ENCODE results near the gene ZFAND3. TPM values are rescaled to one million over a fixed set of nuclear protein-coding genes. Genes with fewer than 3 reads are reported as not detected.

The ZFAND3 gene
- total RNA-seq, 4 donors from 2014 or later: 37.3 to 70.1 (median 55.2) TPM

DNA sequence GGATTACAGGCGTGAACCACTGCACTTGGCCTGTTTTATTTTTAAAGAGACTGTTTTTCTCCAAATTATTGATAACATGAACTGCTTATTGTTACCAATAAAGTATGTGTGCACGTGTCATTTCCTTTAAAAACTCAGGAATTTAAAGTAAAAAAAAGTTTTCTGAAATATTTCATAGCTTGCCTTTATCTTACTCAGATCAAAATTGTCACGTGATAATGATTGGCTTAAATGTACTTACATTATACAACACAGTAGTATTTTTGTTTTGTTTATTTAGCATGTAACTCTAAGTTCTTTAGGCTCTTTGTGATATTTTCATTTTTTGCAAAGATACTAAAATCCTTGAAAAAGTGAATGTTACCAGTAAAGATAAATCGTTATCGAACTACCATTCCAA is 174.1 kb downstream of the ZFAND3 start:
- no peak overlapping the region for H3K27ac ChIP-seq (replicated peaks in 1 of 4)
- intact Hi-C loops (cut with DNase I): no loop called here
- H3K9me3 ChIP-seq: no peaks in the 10 kb centered on the region
- no peak for DNase-seq (ENCODE audit: extremely low spot score)
- peaks cover 31 to 68% (median 57%) of the 10 kb centered on the region in 4 donors for H3K4me1 ChIP-seq
- no peaks in the 10 kb centered on the region for H3K36me3 ChIP-seq
- WGBS: 94% methylated on average over 5 of the region's 5 CpGs
- TF ChIP-seq, protein P1, sequence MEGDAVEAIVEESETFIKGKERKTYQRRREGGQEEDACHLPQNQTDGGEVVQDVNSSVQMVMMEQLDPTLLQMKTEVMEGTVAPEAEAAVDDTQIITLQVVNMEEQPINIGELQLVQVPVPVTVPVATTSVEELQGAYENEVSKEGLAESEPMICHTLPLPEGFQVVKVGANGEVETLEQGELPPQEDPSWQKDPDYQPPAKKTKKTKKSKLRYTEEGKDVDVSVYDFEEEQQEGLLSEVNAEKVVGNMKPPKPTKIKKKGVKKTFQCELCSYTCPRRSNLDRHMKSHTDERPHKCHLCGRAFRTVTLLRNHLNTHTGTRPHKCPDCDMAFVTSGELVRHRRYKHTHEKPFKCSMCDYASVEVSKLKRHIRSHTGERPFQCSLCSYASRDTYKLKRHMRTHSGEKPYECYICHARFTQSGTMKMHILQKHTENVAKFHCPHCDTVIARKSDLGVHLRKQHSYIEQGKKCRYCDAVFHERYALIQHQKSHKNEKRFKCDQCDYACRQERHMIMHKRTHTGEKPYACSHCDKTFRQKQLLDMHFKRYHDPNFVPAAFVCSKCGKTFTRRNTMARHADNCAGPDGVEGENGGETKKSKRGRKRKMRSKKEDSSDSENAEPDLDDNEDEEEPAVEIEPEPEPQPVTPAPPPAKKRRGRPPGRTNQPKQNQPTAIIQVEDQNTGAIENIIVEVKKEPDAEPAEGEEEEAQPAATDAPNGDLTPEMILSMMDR (IDR thresholded peaks at IDR 0.05): no peak
- TF ChIP-seq POLR2A (IDR thresholded peaks at IDR 0.05; ENCODE audit: low read depth) (no peak), EP300 (IDR thresholded peaks at IDR 0.05) (no peak), POLR2AphosphoS5 (IDR thresholded peaks at IDR 0.05) (no peak)
- H3K4me3 ChIP-seq: no peak overlapping the region
- no peaks in the 10 kb centered on the region for H3K27me3 ChIP-seq

DNA sequence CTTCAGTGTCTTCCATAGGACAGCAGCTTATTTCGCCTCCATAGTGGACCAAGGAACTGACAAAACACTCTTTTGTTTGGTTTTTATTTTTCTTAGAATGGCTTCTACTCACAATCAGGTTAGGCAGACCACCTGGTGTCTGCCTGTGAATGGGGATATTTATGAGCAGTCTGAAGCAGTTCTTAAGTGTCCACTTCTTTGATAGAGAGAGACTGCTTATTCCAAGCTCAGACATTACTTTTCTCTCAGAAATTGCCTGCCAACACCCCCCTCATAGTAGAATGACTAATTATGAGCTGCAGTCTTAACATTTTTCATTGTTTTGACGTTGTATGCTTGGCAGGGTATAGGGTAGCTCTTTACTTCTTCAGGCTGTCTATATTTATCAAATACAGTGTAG is 174.7 kb downstream of the ZFAND3 start:
- H3K4me3 ChIP-seq: no peak overlapping the region
- H3K36me3 ChIP-seq: no peaks in the 10 kb centered on the region
- intact Hi-C loops (cut with DNase I): no loop called here
- no peak for DNase-seq (ENCODE audit: extremely low spot score)
- 50% methylated on average over 2 of the region's 2 CpGs for WGBS
- peaks cover 25 to 62% (median 51%) of the 10 kb centered on the region in 4 donors for H3K4me1 ChIP-seq
- H3K27ac ChIP-seq (replicated peaks in 1 of 4): no peak overlapping the region
- TF ChIP-seq, protein P1 (IDR thresholded peaks at IDR 0.05): no peak
- TF ChIP-seq POLR2A (IDR thresholded peaks at IDR 0.05; ENCODE audit: low read depth) (no peak), POLR2AphosphoS5 (IDR thresholded peaks at IDR 0.05) (no peak), EP300 (IDR thresholded peaks at IDR 0.05) (no peak)
- no peaks in the 10 kb centered on the region for H3K9me3 ChIP-seq
- H3K27me3 ChIP-seq: no peaks in the 10 kb centered on the region

- Histone ChIP-seq H3K9me3 (no peaks in the 10 kb centered on the region), H3K4me1 (peaks cover 0 to 37% (median 26%) of the 10 kb centered on the region in 4 donors), H3K4me3 (no peak overlapping the region), H3K27ac (replicated peaks in 1 of 4) (no peak overlapping the region), H3K36me3 (no peaks in the 10 kb centered on the region), H3K27me3 (no peaks in the 10 kb centered on the region)
- DNase-seq (ENCODE audit: extremely low spot score): no peak
- intact Hi-C loops (cut with DNase I): no loop called here
- TF ChIP-seq, protein P1 (IDR thresholded peaks at IDR 0.05): no peak
- TF ChIP-seq EP300 (IDR thresholded peaks at IDR 0.05): no peak
- TF ChIP-seq POLR2A (IDR thresholded peaks at IDR 0.05; ENCODE audit: low read depth): no peak
- TF ChIP-seq POLR2AphosphoS5 (IDR thresholded peaks at IDR 0.05): no peak
- 93% methylated on average over 2 of the region's 2 CpGs for WGBS
These were observed 178.8 kb downstream of the ZFAND3 start for GRCh38 chr6:37998366-37998765.

- DNase-seq (ENCODE audit: extremely low spot score): no peak
- peaks cover 0 to 15% (median 11%) of the 10 kb centered on the region in 4 donors for H3K4me1 ChIP-seq
- no peak overlapping the region for H3K4me3 ChIP-seq
- WGBS: 59% methylated on average over 1 of the region's 1 CpG
- no peaks in the 10 kb centered on the region for H3K9me3 ChIP-seq
- no peak overlapping the region for H3K27ac ChIP-seq (replicated peaks in 1 of 4)
- H3K36me3 ChIP-seq: no peaks in the 10 kb centered on the region
- intact Hi-C loops (cut with DNase I): no loop called here
- no peaks in the 10 kb centered on the region for H3K27me3 ChIP-seq
- TF ChIP-seq POLR2A (IDR thresholded peaks at IDR 0.05; ENCODE audit: low read depth) (no peak), EP300 (IDR thresholded peaks at IDR 0.05) (no peak), POLR2AphosphoS5 (IDR thresholded peaks at IDR 0.05) (no peak)
- TF ChIP-seq, protein P1 (IDR thresholded peaks at IDR 0.05): no peak
These were observed 181.9 kb downstream of the ZFAND3 start for GRCh38 chr6:38001386-38001785.

GRCh38 chr6:38004908-38005307 is 185.4 kb downstream of the ZFAND3 start:
- intact Hi-C loops (cut with DNase I): no loop called here
- Histone ChIP-seq H3K9me3 (no peaks in the 10 kb centered on the region), H3K36me3 (no peaks in the 10 kb centered on the region), H3K27ac (replicated peaks in 1 of 4) (no peak overlapping the region), H3K4me1 (peaks cover 4 to 33% (median 28%) of the 10 kb centered on the region in 4 donors), H3K4me3 (no peak overlapping the region), H3K27me3 (no peaks in the 10 kb centered on the region)
- DNase-seq (ENCODE audit: extremely low spot score): no peak
- TF ChIP-seq, protein P1 (IDR thresholded peaks at IDR 0.05): no peak
- TF ChIP-seq EP300 (IDR thresholded peaks at IDR 0.05) (no peak), POLR2AphosphoS5 (IDR thresholded peaks at IDR 0.05) (no peak), POLR2A (IDR thresholded peaks at IDR 0.05; ENCODE audit: low read depth) (no peak)
- WGBS: 97% methylated on average over 2 of the region's 2 CpGs
